GM12878 (cell line): ENCODE data around the gene ROR2. TPM values are rescaled to one million over a fixed set of nuclear protein-coding genes. Genes with fewer than 3 reads are reported as not detected.

Experiments
- ATAC-seq: fragments of 200-7000 bp; cut with Tn5 transposase; 3 replicates; pipeline ENCODE4 v1.9.1; 2020; ENCODE audit warnings: mild to moderate bottlenecking, moderate library complexity
- BruUV-seq: library from RNA; stranded (reverse); fragments of 400-500 nt; replicated peaks from 2 replicates; lab custom pipeline; 2021; lab: Mats Ljungman, UMichigan
- CTCF ChIA-PET: fragments of 300-600 bp; sonication (Branson Sonifier 250); formaldehyde crosslinking; extraction: SDS; loops from one replicate; lab custom pipeline; 2021; ENCODE audit warnings: inconsistent platforms; lab: Yijun Ruan, JAX
- POLR2A ChIA-PET: fragments of 350-600 bp; formaldehyde crosslinking; extraction: SDS; loops from one replicate; lab custom pipeline; 2021; ENCODE audit warnings: inconsistent platforms; lab: Charles Lee
- RAD21 ChIA-PET: fragments of 300-600 bp; sonication (Branson Sonifier 250); formaldehyde crosslinking; loops from one replicate; lab custom pipeline; 2023; ENCODE audit warnings: antibody characterized with exemption; ENCODE audit not compliant: unreplicated experiment; lab: Charles Lee
- SMC1A ChIA-PET: fragments of 300-600 bp; sonication (Branson Sonifier 250); formaldehyde crosslinking; loops from one replicate; lab custom pipeline; 2023; ENCODE audit not compliant: unreplicated experiment, uncharacterized antibody; lab: Charles Lee
- DNase-seq: peaks from one replicate; pipeline ENCODE4 v3.0.0-alpha.2; 2011; ENCODE audit warnings: low read depth, low spot score
- FAIRE-seq: peaks from 3 replicates; lab custom pipeline; 2011; peaks lifted over from hg19 to GRCh38; lab: Jason Lieb, UNC
- H2AFZ ChIP-seq: 2 replicates; pipeline ENCODE4 v1.6.0; 2011; ENCODE audit warnings: low read depth, low read length, control low read depth; ENCODE audit not compliant: control insufficient read depth
- H3K27ac ChIP-seq: 2 replicates; pipeline ENCODE4 v1.5.1; 2011; ENCODE audit warnings: control low read depth; ENCODE audit not compliant: control insufficient read depth, insufficient read depth
- H3K27me3 ChIP-seq, 2 experiments: replicated peaks in 1 of 2; 2 replicates each; pipeline versions ENCODE4 v1.6.0 to v1.6.1; 2011; ENCODE audit warnings: low read length in 1 of 2; ENCODE audit not compliant: control insufficient read depth in 2 of 2, insufficient read depth in 2 of 2
- H3K36me3 ChIP-seq, 2 experiments: 2 replicates each; pipeline ENCODE4 v1.5.1; 2011; ENCODE audit warnings: low read length in 1 of 2; ENCODE audit not compliant: control insufficient read depth in 2 of 2, insufficient read depth in 2 of 2
- H3K4me1 ChIP-seq: 2 replicates; pipeline ENCODE4 v1.6.1; 2011; ENCODE audit warnings: mild to moderate bottlenecking, low read length, moderate library complexity, mixed read lengths; ENCODE audit not compliant: control insufficient read depth, insufficient read depth
- H3K4me2 ChIP-seq: 2 replicates; pipeline ENCODE4 v1.6.0; 2011; ENCODE audit warnings: control low read depth; ENCODE audit not compliant: control insufficient read depth, insufficient read depth
- H3K4me3 ChIP-seq: fragments of 200-600 bp; sonication (generic); 2 replicates; pipeline ENCODE4 v1.5.1; 2016
- H3K79me2 ChIP-seq: 2 replicates; pipeline ENCODE4 v1.6.0; 2011; ENCODE audit warnings: low read length; ENCODE audit not compliant: control insufficient read depth, insufficient read depth
- H3K9ac ChIP-seq: 2 replicates; pipeline ENCODE4 v1.8.0; 2011; ENCODE audit warnings: low read length, control low read depth, mixed read lengths; ENCODE audit not compliant: control insufficient read depth, insufficient read depth
- H3K9me3 ChIP-seq: replicated peaks from 3 replicates; pipeline ENCODE4 v1.5.1; 2011; ENCODE audit warnings: mild to moderate bottlenecking, low read length; ENCODE audit not compliant: control insufficient read depth, insufficient read depth
- H4K20me1 ChIP-seq: 2 replicates; pipeline ENCODE4 v1.6.0; 2011; ENCODE audit not compliant: control insufficient read depth, insufficient read depth
- CUX1 ChIP-seq: IDR thresholded peaks from 2 replicates; pipeline ENCODE4 v1.6.1; 2012; ENCODE audit warnings: improper control_type of control experiment, low read depth, low read length; ENCODE audit not compliant: insufficient replicate concordance
- FOS ChIP-seq: IDR thresholded peaks from 3 replicates; pipeline ENCODE4 v1.6.1; 2011; ENCODE audit warnings: borderline replicate concordance; ENCODE audit not compliant: insufficient read length; ENCODE audit errors: extremely low read depth
- MTA3 ChIP-seq: IDR thresholded peaks from 2 replicates; pipeline ENCODE4 v1.6.1; 2012; ENCODE audit warnings: low read length, inconsistent platforms, borderline replicate concordance
- NKRF ChIP-seq: fragments of 450-650 bp; conservative IDR thresholded peaks from 2 replicates; pipeline ENCODE4 v1.6.1; 2017; ENCODE audit warnings: mild to moderate bottlenecking, moderate library complexity
- NR2C2 ChIP-seq: IDR thresholded peaks from 2 replicates; pipeline ENCODE4 v1.6.1; 2011; ENCODE audit warnings: borderline replicate concordance, low read depth; ENCODE audit not compliant: control insufficient read depth, insufficient read length
- PAX8 ChIP-seq: fragments of 450-650 bp; IDR thresholded peaks from 2 replicates; pipeline ENCODE4 v1.6.1; 2017; ENCODE audit warnings: mild to moderate bottlenecking, moderate library complexity
- SMAD1 ChIP-seq: fragments of 450-650 bp; IDR thresholded peaks from 2 replicates; pipeline ENCODE4 v1.6.1; 2018; ENCODE audit warnings: mild to moderate bottlenecking, low read depth; ENCODE audit not compliant: partially characterized antibody
- TCF12 ChIP-seq: IDR thresholded peaks from 2 replicates; pipeline ENCODE4 v1.6.1; 2011; ENCODE audit warnings: low read depth, mild to moderate bottlenecking, low read length
- ZBTB33 ChIP-seq: fragments of 450-650 bp; IDR thresholded peaks from 2 replicates; pipeline ENCODE4 v1.6.1; 2017; ENCODE audit warnings: mild to moderate bottlenecking
- ZBTB40 ChIP-seq: fragments of 450-650 bp; IDR thresholded peaks from 2 replicates; pipeline ENCODE4 v1.6.1; 2016; ENCODE audit warnings: mild to moderate bottlenecking, moderate library complexity, borderline replicate concordance
- ZNF217 ChIP-seq: fragments of 450-650 bp; IDR thresholded peaks from 2 replicates; pipeline ENCODE4 v1.6.1; 2017; ENCODE audit warnings: antibody characterized with exemption, mild to moderate bottlenecking
- WGBS: methylation state at CpG from one replicate; pipeline ENCODE4 v1.1.6; 2016; ENCODE audit warnings: low lambda C conversion rate; ENCODE audit not compliant: insufficient replicate concordance, insufficient coverage; ENCODE audit errors: missing lambda C conversion rate; 5-methylcytosine and 5-hydroxymethylcytosine counted together
- in situ Hi-C: fragments of 300-500 bp; cut with MboI; formaldehyde crosslinking; loops from 9 replicates; pipeline ENCODE4 v1.14.3; 2018; ENCODE audit warnings: mixed read lengths
- intact Hi-C: fragments of 100-400 bp; cut with micrococcal nuclease; formaldehyde crosslinking; loops from one replicate; pipeline ENCODE4 v1.14.2; 2022; ENCODE audit not compliant: unreplicated experiment
- polyA plus RNA-seq, 11 experiments: library from polyadenylated mRNA; depleted of rRNA in 4 of 11; unstranded in 6 of 11; stranded (reverse) in 5 of 11; fragments of >200 nt; fragmentation: Nextera tagmentation in 4 of 11; fragmentation: Illumina TruSeq in 1 of 11; extraction: Ambion mirVana in 4 of 11; extraction: Trizol in 1 of 11; gene quantifications; 1 replicate in 1 of 11; 2 replicates in 10 of 11; pipeline versions ENCODE4 v1.2.1 to v1.2.3, GENCODE V29; 2011 to 2016; ENCODE audit warnings: inconsistent platforms in 2 of 11, missing spikeins in 2 of 11, low read depth in 1 of 11
- total RNA-seq, 4 experiments: library from RNA; depleted of rRNA in 3 of 4; stranded (reverse); fragments of >200 nt in 3 of 4; fragmentation: Illumina TruSeq in 1 of 4; extraction: Trizol in 1 of 4; gene quantifications; 2 replicates each; pipeline versions ENCODE4 v1.2.1 to v1.2.3, GENCODE V29; 2013 to 2021

The ROR2 gene
- total and polyA plus RNA-seq, 10 of the 15 experiments (the other 5 are each of a cell fraction or from before 2014, with no cell fraction given) = 0.03 to 0.05 TPM; not detected in 8

- no peak overlapping the region for H3K4me3 ChIP-seq
- DNase-seq (no peak), ATAC-seq (no peak), FAIRE-seq (no peak)
- no peaks in the 10 kb centered on the region for H3K36me3 ChIP-seq
- ChIA-PET SMC1A (no interaction called here), CTCF (no interaction called here), POLR2A (no interaction called here), RAD21 (no interaction called here)
- 30% methylated on average over 9 of the region's 9 CpGs for WGBS
- no peaks in the 10 kb centered on the region for H3K79me2 ChIP-seq
- no peak overlapping the region for H2AFZ ChIP-seq
- in situ Hi-C loops = no loop called here
- no TSS peak for BruUV-seq
- TF ChIP-seq FOS (no peak), NKRF (no peak), PAX8 (no peak), MTA3 (no peak), TCF12 (no peak), SMAD1 (no peak), ZBTB33 (no peak), ZBTB40 (no peak), NR2C2 (no peak), CUX1 (no peak), ZNF217 (no peak)
- H3K27ac ChIP-seq = no peak overlapping the region
- no peak overlapping the region for H3K4me2 ChIP-seq
- intact Hi-C loops = no loop called here
- no peaks in the 10 kb centered on the region for H3K9me3 ChIP-seq
- no peaks in the 10 kb centered on the region; a peak in 1 of 4 replicates for H3K27me3 ChIP-seq
- H4K20me1 ChIP-seq = no peaks in the 10 kb centered on the region
- H3K4me1 ChIP-seq = no peaks in the 10 kb centered on the region
- no peak overlapping the region for H3K9ac ChIP-seq
Observed at GRCh38 chr9:91814201-91814600, 135.8 kb downstream of the ROR2 start.
